Astrocyte of the spinal cord (primary cell): ENCODE results near the gene GATAD1.

Experiments
- DNase-seq: peaks from one replicate; pipeline ENCODE4 v3.0.0; 2011; ENCODE audit warnings: low read depth, low spot score
- H3K4me3 ChIP-seq: 2 replicates; pipeline ENCODE4 v1.5.1; 2011; ENCODE audit warnings: low read depth, mild to moderate bottlenecking, low read length, moderate library complexity
- CTCF ChIP-seq: IDR thresholded peaks from 2 replicates; pipeline ENCODE4 v1.5.1; 2012; ENCODE audit warnings: low read depth, mild to moderate bottlenecking, low read length, inconsistent platforms
- in situ Hi-C: cut with HindIII; loops from 2 replicates; pipeline ENCODE4 v1.10.0; 2017; ENCODE audit warnings: low sequenced_read_pairs

The GATAD1 gene

GRCh38 chr7:92422926-92423325, 24.4 kb upstream of the GATAD1 start:
- DNase-seq = no peak
- no peak for TF ChIP-seq CTCF
- no peak overlapping the region for H3K4me3 ChIP-seq
- in situ Hi-C loops = no loop called here

GRCh38 chr7:92423710-92424131, 23.6 kb upstream of the GATAD1 start:
- DNase-seq = no peak
- no peak for TF ChIP-seq CTCF
- no peak overlapping the region for H3K4me3 ChIP-seq
- in situ Hi-C loops = no loop called here

GRCh38 chr7:92425311-92425947, 21.9 kb upstream of the GATAD1 start:
- TF ChIP-seq CTCF = no peak
- no peak for DNase-seq
- H3K4me3 ChIP-seq = no peak overlapping the region
- in situ Hi-C loops = no loop called here

GRCh38 chr7:92427193-92427592, 20.1 kb upstream of the GATAD1 start:
- DNase-seq = no peak
- in situ Hi-C loops = no loop called here
- no peak for TF ChIP-seq CTCF
- H3K4me3 ChIP-seq = no peak overlapping the region

- no peak for TF ChIP-seq CTCF
These were observed 14.9 kb upstream of the GATAD1 start for GRCh38 chr7:92432299-92432946.

GRCh38 chr7:92433019-92433418, 14.3 kb upstream of the GATAD1 start:
- no peak for DNase-seq
- TF ChIP-seq CTCF = no peak
- in situ Hi-C loops = no loop called here
- H3K4me3 ChIP-seq = no peak overlapping the region

More at GRCh38 chr7:92432299-92432946, 14.9 kb upstream of the GATAD1 start:
- no peak for DNase-seq
- in situ Hi-C loops = no loop called here
- H3K4me3 ChIP-seq = no peak overlapping the region
